IPS-NIHi11 (cell line): Measurements from ENCODE around the gene ZNF587B.
A peak's percentile ranks its signal among the peaks of the same experiment; 100 is the strongest.
"Not testable (repeated sequence)": the region's sequence is repeated elsewhere in the genome, so short reads cannot be mapped to it uniquely, and the experiment has no call there.

ENCODE experiments used
- DNase-seq: peaks from one replicate; pipeline ENCODE4 v3.0.0; 2012; ENCODE audit warnings: mixed read lengths, low spot score

The ZNF587B gene

DNA sequence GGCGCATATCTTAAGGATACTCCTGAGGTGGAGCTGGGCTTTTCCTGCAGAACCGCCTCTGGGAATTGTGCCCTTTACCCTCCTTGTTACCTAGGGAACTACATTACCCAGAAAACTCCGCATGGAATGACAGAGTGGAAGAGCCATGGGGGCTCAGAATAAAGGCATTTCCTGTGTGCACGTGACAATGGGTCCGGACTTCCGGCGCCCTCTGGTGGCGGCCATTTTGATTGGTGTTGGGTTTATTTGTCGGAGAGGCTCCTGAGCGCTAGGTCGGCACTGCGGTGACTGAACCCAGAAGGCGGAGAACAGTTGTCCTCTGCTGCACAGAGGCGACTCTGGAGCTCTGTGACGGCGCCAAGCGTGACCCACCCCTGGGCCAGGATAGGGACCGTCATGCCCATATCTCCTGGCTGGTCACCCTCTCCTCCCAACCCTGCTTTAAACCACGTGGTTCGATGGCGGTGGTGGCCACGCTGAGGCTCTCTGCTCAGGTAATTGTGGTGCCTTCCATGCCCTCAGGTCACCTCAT lies at the start of gene ZNF587B:
Gene ZNF587B, plus strand, starts transcription at position 229 of the 532 bp plus-strand sequence. Its CDS starts 230 bp downstream, at position 459.
- DNase-seq, result peak; percentile 82

- peak; percentile 20 for DNase-seq
Observed at GRCh38 chr19:57786286-57786685, 43.8 kb upstream of the ZNF587B start.

DNA sequence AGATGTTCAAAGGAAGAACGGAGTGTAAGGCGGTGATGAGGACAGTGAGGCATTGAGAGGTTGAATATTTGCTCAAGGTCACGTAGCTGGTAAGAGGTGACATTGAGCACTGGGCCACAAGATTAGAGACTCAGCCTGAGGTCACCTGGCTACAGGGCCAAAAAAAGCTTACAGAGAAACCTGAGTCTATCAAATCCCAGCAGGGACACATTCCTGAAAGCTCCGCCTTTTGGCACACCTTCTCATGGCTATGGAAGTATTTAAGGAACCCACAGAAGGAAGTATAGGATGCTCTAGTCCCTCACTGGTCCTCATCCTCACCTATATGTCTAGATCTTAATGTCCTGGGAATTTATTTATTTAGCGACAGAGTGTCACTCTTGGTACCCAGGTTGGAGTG lies 43.2 kb upstream of the ZNF587B start:
- DNase-seq, result peak; percentile 17

- no peak for DNase-seq
Observed at GRCh38 chr19:57788114-57788692, 41.9 kb upstream of the ZNF587B start.

DNA sequence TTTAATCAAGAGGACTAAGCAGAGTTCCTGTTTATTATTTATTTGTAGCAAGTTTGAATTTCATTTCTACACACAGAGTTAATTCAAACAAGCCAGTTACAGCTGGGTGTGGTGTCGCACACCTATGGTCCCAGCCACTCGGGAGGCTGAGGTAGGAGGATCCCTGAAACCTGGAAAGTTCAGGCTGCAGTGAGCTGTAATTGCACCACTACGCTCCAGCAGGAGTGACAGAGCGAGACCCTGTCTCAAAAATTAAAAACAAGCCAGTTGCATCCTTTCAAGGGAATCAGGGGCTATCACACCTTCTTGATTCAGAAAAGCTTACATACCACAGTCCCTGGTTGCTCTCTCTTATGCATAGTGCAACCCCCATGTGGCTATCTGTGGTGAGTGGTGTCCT lies 40.8 kb upstream of the ZNF587B start:
- no peak for DNase-seq

GRCh38 chr19:57796580-57796979 lies 33.5 kb upstream of the ZNF587B start:
- not testable (repeated sequence) for DNase-seq

GRCh38 chr19:57800696-57801095 lies 29.4 kb upstream of the ZNF587B start:
- DNase-seq, result no peak

DNA sequence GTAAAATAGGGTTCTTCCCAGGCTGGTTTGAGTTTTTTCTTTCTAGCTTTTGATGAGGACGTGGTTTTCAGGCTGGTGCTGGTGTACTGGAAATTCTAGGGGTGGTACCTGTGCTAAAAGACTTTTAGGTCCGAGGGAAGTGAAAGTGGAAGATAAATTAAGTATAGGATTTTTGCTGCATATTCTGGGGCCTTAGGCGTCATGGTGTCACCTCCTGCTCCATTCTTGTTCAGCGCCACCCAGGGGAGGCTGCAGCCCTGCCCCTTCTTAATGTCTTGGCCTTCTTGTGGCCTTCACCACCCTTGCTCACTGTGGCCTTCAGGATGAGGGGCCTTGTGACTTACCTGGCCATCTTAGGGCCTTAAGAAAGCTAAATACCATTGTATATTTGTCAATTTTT lies 27.8 kb upstream of the ZNF587B start:
- no peak for DNase-seq

DNA sequence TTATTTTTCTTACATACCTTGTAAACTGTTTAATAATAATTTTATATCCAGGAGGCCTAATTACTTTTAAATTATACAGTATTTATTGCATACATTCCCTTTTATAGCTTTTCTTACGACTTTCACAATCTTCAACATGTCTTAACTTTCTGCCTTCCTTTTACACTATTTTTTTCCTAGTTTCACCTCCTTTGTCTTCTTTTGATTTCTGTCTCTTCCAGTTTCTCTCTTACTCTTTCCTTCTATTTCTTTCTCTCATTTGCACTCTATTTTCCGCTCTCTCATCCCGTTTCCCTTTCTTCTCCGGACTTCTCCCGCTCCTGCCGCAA lies 26.9 kb upstream of the ZNF587B start:
- no peak for DNase-seq

DNA sequence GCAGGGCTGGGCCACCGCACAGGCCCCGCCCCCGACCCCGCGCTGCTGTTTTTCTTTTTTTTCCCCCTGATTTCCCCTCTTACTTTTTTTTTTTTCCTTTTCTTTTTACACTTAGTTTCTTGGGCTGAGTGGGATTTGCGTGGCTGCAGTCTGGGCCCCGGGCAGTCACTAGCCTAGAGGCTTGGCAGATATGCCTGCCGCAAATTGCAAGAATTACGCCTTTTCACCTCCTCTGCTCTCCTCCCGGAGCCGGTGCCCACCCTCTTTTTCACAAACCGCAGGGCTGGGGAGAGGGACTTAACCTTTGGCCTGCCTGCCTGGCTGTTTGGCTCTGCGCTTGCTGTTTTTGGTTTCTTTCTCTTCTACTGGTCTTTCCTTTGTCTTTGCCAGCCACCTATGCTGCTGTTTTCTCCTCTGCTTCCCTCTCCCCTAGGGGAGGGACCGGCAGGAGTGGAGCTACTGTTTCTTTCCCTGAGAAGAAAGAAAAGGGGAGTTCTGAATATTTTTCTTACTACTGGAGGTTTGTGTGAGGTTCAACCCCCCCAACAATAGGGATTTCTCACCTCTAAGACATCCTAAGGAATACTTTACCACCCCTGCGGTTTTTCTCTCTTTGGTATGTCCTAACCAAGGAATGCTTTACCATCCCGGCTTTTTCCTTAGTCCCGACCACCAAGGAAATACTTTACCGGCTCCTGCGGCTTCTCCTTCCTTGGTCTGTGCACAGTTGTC lies 26.3 kb upstream of the ZNF587B start:
- DNase-seq, result peak; percentile 49

- DNase-seq, result no peak
Observed at GRCh38 chr19:57807541-57807940, 22.6 kb upstream of the ZNF587B start.

DNA sequence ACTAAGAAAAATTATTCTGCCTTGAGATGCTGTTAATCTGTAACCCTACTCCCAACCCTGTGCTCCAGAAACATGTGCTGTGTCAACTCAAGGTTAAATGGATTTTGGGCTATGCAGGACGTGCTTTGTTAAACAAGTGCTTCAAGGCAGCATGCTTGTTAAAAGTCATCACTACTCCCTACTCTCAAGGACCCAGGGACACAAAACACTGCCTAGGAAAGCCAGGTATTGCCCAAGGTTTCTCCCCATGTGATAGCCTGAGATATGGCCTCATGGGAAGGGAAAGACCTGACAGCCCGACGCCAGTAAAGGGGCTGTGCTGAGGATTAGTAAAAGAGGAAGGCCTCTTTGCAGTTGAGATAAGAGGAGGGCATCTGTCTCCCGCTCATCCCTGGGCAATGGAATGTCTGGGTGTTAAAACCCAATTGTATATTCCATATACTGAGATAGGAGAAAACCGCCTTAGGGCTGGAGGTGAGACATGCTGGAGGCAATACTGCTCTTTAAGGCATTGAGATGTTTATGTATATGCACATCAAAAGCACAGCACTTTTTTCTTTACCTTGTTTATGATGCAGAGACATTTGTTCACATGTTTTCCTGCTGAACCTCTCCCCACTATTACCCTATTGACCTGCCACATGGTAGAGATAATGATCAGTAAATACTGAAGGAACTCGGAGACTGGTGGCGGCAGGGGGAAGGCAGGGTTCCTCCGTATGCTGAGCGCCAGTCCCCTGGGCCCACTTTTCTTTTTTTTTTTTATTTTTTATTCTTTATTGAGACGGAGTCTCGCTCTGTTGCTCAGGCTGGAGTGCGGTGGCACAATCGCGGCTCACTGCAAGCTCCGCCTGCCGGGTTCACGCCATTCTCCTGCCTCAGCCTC lies 19.4 kb upstream of the ZNF587B start:
- not testable (repeated sequence) for DNase-seq

- no peak for DNase-seq
Observed at GRCh38 chr19:57812226-57812625, 17.9 kb upstream of the ZNF587B start.

DNA sequence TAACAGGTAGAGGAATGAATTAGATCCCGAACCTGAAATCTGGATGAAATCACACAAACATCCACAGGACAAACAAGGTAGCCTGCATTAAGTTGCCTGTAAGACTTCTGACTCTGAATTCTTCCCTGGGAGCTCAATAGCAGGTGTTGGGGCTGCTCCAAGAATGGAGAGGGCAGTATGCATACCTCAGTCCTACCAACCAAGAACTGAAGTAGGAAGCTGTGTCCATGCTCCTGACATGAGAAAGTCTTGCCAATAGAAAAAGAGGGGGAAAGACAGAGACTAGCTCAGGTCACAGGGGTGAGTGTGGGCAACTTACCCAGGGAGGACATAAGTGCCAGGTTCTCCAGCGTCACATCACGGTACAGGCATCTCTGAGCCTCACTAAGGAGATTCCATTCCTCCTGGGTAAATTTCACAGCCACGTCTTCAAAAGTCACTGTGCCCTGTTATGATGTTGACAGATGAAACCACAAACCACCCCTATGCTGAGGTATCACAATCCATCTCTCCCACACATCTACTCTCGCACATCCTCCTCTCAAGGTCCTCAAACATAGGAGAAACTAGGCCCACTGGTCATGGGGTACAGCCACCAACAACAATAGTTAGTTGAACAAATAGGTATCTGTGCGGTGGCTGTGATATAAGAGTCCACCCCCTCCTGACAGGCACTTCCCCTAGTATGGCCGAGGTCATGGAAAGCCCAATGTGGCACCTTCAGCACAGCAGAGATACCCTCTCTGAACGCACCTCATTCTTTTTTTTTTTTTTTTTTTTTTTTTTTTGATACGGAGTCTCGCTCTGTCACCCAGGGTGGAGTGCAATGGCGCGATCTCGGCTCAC lies 16.9 kb upstream of the ZNF587B start:
- not testable (repeated sequence) for DNase-seq

DNA sequence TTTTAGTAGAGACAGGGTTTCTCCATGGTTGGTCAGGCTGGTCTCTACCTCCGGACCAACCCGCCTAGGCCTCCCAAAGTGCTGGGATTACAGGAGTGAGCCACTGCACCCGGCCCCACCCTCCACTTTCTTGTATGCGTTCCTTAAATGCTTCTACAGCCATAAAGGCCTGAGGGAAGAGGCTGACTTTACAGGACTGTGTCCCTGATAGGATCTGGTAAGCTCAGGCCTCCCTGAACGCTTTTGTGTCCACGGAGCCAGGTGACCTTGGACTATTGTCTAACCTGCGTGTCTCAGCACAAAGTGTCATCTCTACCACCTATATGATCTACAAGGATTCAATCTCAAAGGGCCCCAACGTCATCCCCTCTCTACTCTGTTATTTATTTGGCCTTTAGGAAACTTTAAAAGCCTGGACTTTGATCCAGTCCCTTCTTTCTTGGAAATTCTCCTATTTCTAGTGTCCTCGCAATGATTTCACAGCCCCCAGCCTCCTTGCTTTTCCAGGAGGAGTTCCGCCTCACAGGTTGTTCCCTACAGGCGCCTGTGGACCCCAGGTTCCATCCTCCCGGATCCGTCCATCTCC lies 16.1 kb upstream of the ZNF587B start:
- DNase-seq, result no peak

DNA sequence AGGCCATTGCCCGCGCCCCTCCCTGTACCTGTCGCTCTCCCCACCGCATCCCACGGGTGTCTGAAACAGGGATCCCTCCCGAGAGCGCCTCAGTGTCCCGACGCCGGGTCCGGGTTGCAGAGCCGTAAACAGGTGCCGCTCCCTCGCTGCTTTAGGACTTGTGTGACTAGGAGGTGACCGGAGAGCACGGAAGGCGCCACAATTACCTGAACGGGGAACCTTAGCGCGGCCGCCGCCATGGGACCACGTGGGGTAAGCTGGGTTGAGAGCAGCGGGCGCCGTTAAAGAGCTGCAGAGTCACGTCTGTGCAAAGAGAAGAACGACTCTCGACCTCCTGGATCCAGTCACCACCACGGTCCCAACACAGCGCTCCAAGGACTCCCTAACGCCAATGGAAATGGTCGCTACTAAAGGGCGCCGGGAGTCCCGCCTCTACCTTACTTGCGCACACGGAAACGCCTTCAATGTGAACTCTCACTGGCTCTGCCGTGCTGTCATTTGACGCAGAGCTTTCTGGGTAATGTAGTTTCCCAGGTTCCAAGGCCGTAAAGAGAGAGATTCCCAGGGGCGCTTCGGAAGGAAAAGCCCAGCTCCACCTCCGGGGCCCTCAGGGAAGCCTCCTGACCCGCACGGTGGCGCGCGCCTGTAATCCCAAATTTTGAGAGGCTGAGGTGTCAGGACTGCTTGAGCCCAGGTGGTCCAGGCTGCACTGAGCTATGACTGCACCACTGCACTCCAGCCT lies 15.4 kb upstream of the ZNF587B start, which contains the start of gene ZNF552:
Gene ZNF552, minus strand, starts transcription at position 409 of the 742 bp plus-strand sequence. Its CDS starts 170 bp downstream, at position 239.
- peak; percentile 81 for DNase-seq

DNA sequence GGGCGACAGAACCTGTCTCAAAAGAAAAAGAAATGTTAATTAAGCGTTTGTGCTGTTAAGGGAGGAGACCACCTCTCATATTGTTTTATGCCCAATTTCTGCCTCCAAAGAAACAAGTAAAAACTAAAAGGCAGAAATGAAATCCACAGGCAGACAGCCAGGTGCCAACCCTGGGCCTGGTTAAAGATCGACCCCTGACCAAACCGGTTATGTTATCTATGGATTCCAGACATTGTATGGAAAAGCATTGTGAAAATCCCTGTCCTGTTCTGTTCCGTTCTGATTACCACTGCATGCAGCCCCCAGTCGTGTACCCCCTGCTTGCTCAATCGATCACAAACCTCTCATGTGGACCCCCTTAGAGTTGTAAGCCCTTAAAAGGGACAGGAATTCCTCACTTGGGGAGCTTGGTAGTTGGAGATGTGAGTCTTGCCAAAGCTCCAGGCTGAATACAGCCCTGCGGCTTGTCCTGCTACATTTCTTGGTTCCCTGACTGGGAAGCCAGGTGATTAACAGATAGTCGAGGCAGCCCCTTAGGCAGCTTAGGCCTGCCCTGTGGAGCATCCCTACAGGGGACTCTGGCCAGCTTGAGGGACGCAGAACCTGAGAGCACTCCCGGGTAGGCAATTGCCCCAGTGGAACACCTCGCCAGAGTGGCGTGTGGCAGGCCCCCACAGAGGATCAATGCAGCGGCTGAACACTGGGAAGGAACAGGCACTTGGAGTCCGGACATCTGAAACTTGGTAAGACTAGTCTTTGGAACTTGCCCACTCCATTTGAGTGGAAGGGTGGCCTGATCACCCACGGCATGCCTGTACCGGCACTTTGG lies 14.6 kb upstream of the ZNF587B start:
- no peak for DNase-seq

- DNase-seq, result no peak
Observed at GRCh38 chr19:57816652-57817051, 13.4 kb upstream of the ZNF587B start.

DNA sequence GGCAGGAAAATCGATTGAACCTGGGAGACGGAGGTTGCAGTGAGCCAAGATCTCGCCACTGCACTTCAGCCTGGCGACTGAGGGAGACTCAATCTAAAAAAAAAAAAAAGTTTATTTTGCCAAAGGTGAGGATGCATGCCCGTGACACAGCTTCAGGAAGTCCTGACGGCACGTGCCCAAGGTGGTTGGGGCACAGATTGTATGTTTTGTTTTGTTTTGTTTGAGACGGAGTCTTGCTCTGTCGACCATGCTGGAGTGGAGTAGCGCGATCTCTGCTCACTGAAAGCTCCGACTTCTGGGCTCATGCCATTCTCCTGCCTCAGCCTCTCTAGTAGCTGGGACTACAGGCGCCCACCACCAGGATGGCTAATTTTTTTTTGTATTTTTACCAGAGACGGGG lies 12.1 kb upstream of the ZNF587B start:
- no peak for DNase-seq

DNA sequence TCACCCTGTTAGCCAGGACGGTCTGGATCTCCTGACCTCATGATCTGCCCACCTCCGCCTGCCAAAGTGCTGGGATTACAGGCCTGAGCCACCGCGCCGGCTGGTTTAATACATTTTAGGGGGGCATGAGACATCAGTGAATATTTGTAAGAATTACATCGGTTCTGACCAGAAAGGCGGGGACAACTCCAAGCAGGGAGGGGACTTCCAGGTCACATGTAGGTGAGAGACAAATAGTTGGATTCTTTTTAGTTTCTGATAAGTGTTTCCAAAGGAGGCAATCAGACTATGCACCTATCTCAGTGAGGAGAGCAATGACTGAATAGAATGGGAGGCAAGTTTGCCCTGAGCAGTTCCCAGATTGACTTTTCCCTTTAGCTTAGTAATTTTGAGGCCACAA lies 11.7 kb upstream of the ZNF587B start:
- no peak for DNase-seq
